ENCODE data around the gene SSTR5. TPM values are rescaled to one million over a fixed set of nuclear protein-coding genes. Genes with fewer than 3 reads are reported as not detected.

SSTR5 gene
- total and polyA plus RNA-seq, 2 of the 4 experiments (the other 2 are of a cell fraction), result not detected

DNA sequence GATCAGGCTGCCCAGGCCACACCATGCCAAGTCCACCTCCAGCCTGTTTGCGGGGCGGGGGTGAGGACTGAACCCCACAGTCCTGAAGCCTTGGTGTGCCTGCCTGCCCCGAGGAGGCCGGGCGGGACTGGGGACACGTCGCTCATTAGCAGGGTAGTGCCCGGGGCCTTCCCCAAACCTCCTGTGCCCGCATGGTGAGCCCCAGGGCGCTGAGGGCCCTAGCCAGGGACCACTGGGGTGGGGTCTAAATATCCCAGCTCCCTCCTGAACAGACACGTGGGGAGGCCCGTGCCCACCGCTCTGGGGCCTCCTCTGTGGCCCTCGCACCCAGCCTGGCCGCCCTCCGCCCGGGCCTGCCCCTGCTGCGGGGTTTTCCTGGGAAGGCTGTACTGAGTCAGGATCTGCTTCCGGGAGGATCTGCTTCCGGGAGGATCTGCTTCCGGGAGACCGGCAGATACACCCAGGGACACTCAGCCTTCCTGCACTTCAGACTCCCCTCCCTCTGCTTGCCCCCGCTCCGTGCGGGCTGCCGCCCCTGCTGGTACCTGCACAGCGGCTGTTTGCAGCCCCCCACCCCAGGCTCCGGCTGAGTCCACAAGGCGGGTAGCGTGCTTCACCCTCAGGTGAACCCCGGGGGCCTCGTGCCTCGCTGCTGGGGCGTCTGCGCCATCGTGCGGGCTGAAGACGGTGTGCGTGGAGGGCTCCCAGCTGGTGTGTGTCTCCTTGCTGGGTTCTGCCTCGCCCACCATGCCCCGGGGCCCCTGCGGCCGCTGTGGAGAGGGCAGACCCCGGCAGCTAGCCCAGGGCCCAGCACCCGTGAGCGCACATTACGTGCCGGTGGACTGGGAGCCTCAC, 56.8 kb downstream of the SSTR5 start (continued):
- no peak for TF ChIP-seq NFE2L2 (IDR thresholded peaks at IDR 0.05; ENCODE audit: low read depth, low read length)

GRCh38 chr16:1130382-1130781, 57.8 kb downstream of the SSTR5 start:
- ChIA-PET CTCF (no interaction called here), POLR2A (ENCODE audit: unreplicated experiment) (no interaction called here)
- no peak overlapping the region for H3K4me2 ChIP-seq (ENCODE audit: low read depth, low read length)
- no peak overlapping the region for H2BK20ac ChIP-seq (ENCODE audit: low read depth, low read length)
- no peak overlapping the region for H4K5ac ChIP-seq (ENCODE audit: low read depth, low read length)
- H3K9ac ChIP-seq (ENCODE audit: low read depth, low read length), result no peak overlapping the region
- H2AFZ ChIP-seq (replicated peaks; ENCODE audit: low read length, poor library complexity), result no peak overlapping the region
- H2AK9ac ChIP-seq (replicated peaks; ENCODE audit: low read depth, low read length, poor library complexity), result no peak overlapping the region
- H3K27me3 ChIP-seq (ENCODE audit: control insufficient read depth, insufficient read depth, low read length), result peaks cover 14% of the 10 kb centered on the region; the same call in 1 of the 2 replicates
- DNase-seq (no peak), ATAC-seq (ENCODE audit: low read depth) (no peak)
- TF ChIP-seq SMC3 (IDR thresholded peaks at IDR 0.05; ENCODE audit: low read depth, low read length), result no peak
- TF ChIP-seq NFE2L2 (IDR thresholded peaks at IDR 0.05; ENCODE audit: low read depth, low read length), result no peak
- no peak for TF ChIP-seq RAD21 (IDR thresholded peaks at IDR 0.05; ENCODE audit: low read length)
- TF ChIP-seq, protein P1, sequence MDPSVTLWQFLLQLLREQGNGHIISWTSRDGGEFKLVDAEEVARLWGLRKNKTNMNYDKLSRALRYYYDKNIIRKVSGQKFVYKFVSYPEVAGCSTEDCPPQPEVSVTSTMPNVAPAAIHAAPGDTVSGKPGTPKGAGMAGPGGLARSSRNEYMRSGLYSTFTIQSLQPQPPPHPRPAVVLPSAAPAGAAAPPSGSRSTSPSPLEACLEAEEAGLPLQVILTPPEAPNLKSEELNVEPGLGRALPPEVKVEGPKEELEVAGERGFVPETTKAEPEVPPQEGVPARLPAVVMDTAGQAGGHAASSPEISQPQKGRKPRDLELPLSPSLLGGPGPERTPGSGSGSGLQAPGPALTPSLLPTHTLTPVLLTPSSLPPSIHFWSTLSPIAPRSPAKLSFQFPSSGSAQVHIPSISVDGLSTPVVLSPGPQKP (IDR thresholded peaks at IDR 0.05; ENCODE audit: borderline replicate concordance, low read depth, low read length), result no peak
- TF ChIP-seq FOS (IDR thresholded peaks at IDR 0.05; ENCODE audit: low read depth, low read length), result no peak
- TF ChIP-seq CHD1 (IDR thresholded peaks at IDR 0.05; ENCODE audit: low read depth, low read length), result no peak
- TF ChIP-seq POLR2A (IDR thresholded peaks at IDR 0.05; ENCODE audit: low read depth, low read length), result no peak
- TF ChIP-seq MAZ (IDR thresholded peaks at IDR 0.05; ENCODE audit: borderline replicate concordance, low read depth, low read length), result no peak
- TF ChIP-seq CTCF (conservative IDR thresholded peaks at IDR 0.05; ENCODE audit: low read depth, low read length), result no peak
- no peak for TF ChIP-seq BHLHE40 (IDR thresholded peaks at IDR 0.05; ENCODE audit: low read depth, low read length)
- TF ChIP-seq MXI1 (IDR thresholded peaks at IDR 0.05; ENCODE audit: borderline replicate concordance, low read depth, low read length), result no peak
- H4K8ac ChIP-seq (ENCODE audit: low read depth in 2 of 2, low read length in 2 of 2), result no peak overlapping the region
- H3K4ac ChIP-seq (ENCODE audit: low read depth, low read length), result no peak overlapping the region
- no peaks in the 10 kb centered on the region for H3K9me3 ChIP-seq (ENCODE audit: control insufficient read depth, insufficient read depth, low read length)
- no peak overlapping the region for H2BK5ac ChIP-seq (ENCODE audit: low read depth, low read length, poor library complexity, severe bottlenecking)
- H3K9me1 ChIP-seq (ENCODE audit: insufficient read depth, low read length), result no peaks in the 10 kb centered on the region
- H4K20me1 ChIP-seq (ENCODE audit: insufficient read depth, low read length), result no peaks in the 10 kb centered on the region
- H3K23ac ChIP-seq (ENCODE audit: low read depth, low read length), result no peak overlapping the region
- no peak overlapping the region for H4K91ac ChIP-seq (ENCODE audit: insufficient read depth, low read depth, low read length)
- no TSS peak for BruUV-seq (replicated peaks)
- no peaks in the 10 kb centered on the region for H3K4me1 ChIP-seq (ENCODE audit: control insufficient read depth, insufficient read depth, low read length)
- no peaks in the 10 kb centered on the region for H3K36me3 ChIP-seq (ENCODE audit: control insufficient read depth, insufficient read depth, low read length)
- no peak overlapping the region for H2BK15ac ChIP-seq (ENCODE audit: low read depth, low read length)
- H3K18ac ChIP-seq (ENCODE audit: low read depth, low read length), result no peak overlapping the region
- intact Hi-C loops (cut with micrococcal nuclease) (no loop called here), dilution Hi-C loops (cut with HindIII; ENCODE audit: low sequenced_read_pairs, unreplicated experiment) (no loop called here), in situ Hi-C loops (cut with MboI; ENCODE audit: low sequenced_read_pairs) (no loop called here)
- H3K56ac ChIP-seq (ENCODE audit: extremely low read depth, insufficient read depth, low read length), result no peak overlapping the region
- H3K14ac ChIP-seq (replicated peaks; ENCODE audit: low read depth, low read length), result no peak overlapping the region
- no peak overlapping the region for H3K4me3 ChIP-seq (ENCODE audit: insufficient read depth, low read depth, low read length)
- H2AK5ac ChIP-seq (ENCODE audit: low read depth, low read length), result no peak overlapping the region
- no peaks in the 10 kb centered on the region for H3K79me1 ChIP-seq (ENCODE audit: low read depth in 1 of 2, low read length in 2 of 2)
- no peak overlapping the region for H3K27ac ChIP-seq (ENCODE audit: insufficient read depth, low read length)
- WGBS, 2 experiments (ENCODE audit: extremely low coverage in 2 of 2, insufficient read length in 1 of 2), result no CpG with 5 or more reads among the region's 8 CpGs
- no peak overlapping the region for H2BK120ac ChIP-seq (ENCODE audit: low read depth, low read length)

Measured in IMR-90 (cell line).